AG09309 (cell line): ENCODE results near the gene SLC9A8.

ENCODE experiments used
- DNase-seq: peaks from one replicate; pipeline ENCODE4 v3.0.0-alpha.2; 2010; ENCODE audit warnings: low read depth
- H3K4me3 ChIP-seq: 2 replicates; pipeline ENCODE4 v1.5.1; 2011; ENCODE audit warnings: mild to moderate bottlenecking, low read depth, low read length, moderate library complexity; ENCODE audit not compliant: control insufficient read depth
- TF ChIP-seq, protein P1 (sequence below): IDR thresholded peaks from 2 replicates; pipeline ENCODE4 v1.5.1; 2011; ENCODE audit warnings: mild to moderate bottlenecking, low read depth, low read length, inconsistent platforms; ENCODE audit not compliant: insufficient read depth, control insufficient read depth; ENCODE audit errors: missing control alignments

Gene SLC9A8

DNA sequence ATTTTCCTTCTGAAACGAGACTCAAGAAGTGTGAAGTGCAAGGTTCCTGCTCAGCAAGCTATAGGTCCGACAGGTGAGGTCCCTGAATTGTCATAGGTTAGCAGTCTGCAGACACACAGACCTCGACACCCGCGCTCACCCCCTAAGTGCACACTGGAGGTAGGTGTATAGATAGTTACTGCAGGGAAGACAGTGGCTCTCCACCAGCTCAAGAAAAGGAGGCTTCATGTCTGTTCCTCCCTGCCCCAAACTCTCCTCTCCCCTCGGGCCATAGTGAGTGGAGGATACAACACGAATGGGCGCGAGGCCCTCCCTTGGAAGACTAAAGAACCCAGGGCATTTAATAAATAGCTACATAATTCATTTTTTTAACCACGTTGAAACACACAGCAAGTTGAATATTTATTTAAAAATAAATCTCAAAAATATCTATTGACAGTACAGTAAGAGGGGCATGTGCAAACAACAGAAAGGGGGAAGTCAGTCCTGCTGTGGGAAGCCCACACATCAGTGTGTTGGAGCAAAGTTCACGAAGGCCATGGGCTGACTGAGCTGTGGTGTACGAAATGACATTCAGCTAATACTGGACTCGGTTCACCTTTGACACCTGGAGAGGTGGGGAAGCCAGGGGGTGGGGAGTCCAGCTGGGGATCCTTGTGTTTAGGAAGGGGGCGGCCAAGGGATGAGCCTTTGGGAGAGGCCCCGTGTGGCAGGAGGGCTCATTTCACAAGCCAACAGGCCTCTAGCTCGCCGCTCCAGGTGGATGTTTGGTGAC is 92.0 kb downstream of the SLC9A8 start:
- no peak for DNase-seq
- TF ChIP-seq, protein P1, sequence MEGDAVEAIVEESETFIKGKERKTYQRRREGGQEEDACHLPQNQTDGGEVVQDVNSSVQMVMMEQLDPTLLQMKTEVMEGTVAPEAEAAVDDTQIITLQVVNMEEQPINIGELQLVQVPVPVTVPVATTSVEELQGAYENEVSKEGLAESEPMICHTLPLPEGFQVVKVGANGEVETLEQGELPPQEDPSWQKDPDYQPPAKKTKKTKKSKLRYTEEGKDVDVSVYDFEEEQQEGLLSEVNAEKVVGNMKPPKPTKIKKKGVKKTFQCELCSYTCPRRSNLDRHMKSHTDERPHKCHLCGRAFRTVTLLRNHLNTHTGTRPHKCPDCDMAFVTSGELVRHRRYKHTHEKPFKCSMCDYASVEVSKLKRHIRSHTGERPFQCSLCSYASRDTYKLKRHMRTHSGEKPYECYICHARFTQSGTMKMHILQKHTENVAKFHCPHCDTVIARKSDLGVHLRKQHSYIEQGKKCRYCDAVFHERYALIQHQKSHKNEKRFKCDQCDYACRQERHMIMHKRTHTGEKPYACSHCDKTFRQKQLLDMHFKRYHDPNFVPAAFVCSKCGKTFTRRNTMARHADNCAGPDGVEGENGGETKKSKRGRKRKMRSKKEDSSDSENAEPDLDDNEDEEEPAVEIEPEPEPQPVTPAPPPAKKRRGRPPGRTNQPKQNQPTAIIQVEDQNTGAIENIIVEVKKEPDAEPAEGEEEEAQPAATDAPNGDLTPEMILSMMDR, result no peak
- no peak overlapping the region for H3K4me3 ChIP-seq

- DNase-seq, result no peak
- TF ChIP-seq, protein P1, result no peak
- H3K4me3 ChIP-seq, result no peak overlapping the region
Observed at GRCh38 chr20:49905415-49906091, 92.9 kb downstream of the SLC9A8 start.

DNA sequence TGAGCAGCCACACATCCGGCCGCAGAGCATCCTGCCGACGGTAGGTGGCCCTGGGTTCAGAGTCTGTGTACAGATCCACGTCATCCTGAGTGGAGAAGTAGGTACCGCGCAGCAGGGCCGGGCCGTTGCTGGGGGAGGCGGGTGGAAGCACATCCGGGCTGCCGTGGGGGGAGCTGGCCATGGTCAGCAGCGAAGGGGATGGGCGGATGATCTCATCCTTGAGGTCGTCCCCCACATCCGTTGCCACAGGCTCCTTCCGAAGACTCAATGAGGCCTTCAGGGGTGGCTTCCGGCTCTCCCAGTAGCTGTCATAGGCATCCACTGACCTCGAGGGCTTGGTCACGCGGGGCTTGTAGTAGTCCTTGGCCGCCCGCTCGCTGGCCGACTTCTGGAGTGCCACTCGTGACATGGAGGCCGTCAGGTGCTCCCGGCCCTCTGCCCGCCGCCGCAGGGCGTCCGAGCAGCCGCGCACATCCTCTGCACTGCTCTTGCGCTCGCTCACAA is 93.5 kb downstream of the SLC9A8 start:
- H3K4me3 ChIP-seq, result no peak overlapping the region
- no peak for DNase-seq
- TF ChIP-seq, protein P1, result no peak

- DNase-seq, result no peak
- TF ChIP-seq, protein P1, result no peak
- H3K4me3 ChIP-seq, result no peak overlapping the region
Observed at GRCh38 chr20:49906615-49907154, 94.1 kb downstream of the SLC9A8 start.

GRCh38 chr20:49907405-49908257 is 95.0 kb downstream of the SLC9A8 start:
- DNase-seq, result no peak
- H3K4me3 ChIP-seq, result no peak overlapping the region
- TF ChIP-seq, protein P1, result no peak

DNA sequence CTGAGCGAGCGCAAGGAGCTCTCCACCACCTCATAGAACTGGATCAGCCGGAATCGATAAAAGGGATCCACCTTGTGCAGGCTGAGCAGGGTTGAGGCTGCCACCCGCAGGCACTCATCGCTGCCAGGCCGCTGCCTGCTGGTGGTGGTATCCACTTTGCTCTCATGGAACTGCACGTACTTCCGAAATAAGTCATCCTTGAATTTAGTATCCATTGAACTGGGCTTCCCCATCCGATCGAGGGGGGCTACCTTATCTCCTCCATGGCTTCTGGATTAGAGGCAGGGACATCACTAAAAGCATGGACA is 95.6 kb downstream of the SLC9A8 start:
- H3K4me3 ChIP-seq, result no peak overlapping the region
- TF ChIP-seq, protein P1, result no peak
- no peak for DNase-seq
